ENCODE measurements around the gene RRP15.

RRP15 gene, protein sequence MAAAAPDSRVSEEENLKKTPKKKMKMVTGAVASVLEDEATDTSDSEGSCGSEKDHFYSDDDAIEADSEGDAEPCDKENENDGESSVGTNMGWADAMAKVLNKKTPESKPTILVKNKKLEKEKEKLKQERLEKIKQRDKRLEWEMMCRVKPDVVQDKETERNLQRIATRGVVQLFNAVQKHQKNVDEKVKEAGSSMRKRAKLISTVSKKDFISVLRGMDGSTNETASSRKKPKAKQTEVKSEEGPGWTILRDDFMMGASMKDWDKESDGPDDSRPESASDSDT

DNA sequence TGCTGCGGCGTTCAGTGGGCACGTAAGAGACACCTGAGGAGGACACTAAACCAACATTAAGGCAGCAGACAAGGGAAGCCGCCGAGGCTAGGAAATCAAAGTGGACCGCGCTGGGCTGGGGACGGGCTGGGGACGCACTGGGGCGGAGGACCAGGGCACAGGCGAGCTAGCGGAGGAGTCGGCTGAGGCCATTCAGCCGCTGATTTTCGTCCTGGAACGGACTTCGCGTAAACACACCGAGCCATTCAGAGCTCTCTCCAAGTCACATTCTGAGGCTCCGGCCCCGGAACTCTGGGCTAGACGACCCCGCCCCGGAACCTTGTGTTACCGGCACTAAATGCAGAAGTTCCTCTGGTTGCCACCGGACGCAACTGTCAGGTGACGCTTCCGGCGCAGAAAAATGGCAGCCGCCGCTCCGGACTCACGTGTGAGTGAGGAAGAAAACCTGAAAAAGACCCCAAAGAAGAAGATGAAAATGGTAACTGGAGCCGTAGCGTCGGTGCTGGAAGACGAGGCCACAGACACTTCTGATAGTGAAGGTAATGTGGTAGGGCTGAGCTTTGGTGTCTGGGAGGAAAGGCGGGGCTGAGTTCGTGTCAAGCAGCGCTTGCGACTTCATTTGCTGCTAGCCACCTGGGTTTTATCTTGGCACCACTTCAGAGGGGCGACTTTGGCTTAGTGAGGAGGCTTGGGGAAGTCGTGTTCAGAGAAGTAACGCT, at the start of gene RRP15:
TSS of gene RRP15 (plus strand) at position 377 of the 719 bp plus-strand sequence. CDS start at position 401, 24 bp downstream.
- DNase-seq = peak; percentile 97

DNA sequence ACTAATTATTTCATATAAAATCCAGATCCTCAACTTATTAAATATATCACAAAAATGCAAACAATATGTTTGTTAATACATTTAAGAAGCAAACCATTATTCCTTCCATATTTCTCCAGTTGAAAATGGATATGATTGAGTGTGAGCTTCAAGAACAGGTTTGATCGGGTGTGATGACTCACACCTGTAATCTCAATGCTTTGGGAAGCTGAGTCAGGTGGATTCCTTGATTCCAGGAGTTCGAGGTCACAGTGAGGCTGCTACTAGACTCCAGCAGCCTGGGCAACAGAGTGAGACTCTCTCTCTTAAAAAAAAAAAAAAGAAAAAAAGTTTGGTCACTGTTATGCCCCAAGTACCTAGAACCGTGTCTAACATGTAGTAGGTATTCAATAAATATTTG, 42.9 kb upstream of the RRP15 start:
- DNase-seq = no peak

DNA sequence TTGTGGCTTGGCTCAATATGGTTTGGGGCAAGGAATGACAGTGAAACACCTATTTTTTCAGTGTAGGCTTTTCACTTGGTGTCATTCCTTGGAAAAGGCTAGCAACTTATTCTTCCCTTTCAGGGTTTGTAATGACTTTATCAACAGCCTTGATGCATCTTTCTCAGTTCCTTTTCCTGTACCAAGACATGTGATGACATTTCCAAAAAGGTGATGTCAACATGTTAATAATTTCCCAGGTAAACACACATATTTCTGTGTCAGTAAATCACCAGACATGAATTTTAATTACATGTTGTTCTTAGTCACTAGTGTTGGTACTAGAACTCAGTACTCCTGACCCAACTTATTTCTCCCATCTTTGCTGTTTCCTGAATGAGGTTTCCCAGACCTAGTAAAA, 37.8 kb upstream of the RRP15 start:
- DNase-seq = no peak

DNA sequence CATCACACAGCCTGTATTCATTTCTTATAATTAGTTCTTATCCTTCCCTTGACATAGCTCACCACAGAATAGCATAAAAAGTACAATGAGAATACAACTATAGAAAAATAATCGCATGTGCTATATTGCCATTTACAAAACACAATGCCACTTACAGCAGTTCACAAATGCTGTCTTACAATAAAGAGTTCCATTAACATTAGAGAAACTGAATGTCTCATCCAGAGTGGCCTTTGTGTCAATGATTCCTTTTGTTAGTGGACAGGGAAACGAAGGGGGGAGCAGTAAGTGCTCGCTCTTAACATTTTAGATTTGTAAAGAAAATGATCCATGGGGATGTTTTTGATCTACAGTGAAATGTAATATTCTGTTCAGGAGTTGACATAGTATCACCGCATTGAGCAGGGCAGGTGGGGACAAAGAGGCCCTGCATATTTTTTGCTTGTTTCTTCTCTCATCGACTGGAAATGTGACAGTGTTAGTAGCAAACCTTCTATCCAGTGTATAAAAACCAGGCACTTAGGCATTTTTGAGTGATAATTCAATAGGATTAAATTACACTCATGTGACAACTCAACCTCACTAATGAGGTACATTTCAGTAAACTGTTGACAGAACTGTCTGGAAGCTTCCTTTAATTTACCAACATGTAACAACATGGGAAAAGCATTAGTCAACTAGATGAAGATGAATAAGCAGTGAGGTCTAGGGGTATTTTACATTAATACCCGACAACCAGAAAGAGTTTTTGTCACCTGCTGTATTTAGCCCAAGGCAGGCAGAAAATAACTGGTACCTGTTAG, 35.6 kb upstream of the RRP15 start:
- peak; percentile 11 for DNase-seq

DNA sequence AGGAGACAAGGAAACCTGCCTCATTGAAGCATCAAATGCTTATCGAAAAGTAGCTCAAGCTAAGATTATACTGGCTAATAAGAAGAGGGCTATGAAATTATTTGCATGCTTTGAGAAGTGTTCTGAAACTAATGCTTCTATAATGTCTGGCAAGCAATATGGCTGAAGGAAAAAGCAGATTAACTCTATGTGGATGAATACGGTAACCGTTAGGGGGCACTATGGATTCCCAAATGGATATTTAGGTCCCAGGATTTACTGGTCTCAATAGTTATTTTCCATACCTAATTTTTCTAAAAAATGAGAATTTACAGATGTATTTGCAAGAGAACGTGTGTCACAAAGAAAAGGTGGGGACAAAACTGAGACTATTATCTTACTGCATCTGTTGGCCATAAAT, 34.6 kb upstream of the RRP15 start:
- DNase-seq = no peak

DNA sequence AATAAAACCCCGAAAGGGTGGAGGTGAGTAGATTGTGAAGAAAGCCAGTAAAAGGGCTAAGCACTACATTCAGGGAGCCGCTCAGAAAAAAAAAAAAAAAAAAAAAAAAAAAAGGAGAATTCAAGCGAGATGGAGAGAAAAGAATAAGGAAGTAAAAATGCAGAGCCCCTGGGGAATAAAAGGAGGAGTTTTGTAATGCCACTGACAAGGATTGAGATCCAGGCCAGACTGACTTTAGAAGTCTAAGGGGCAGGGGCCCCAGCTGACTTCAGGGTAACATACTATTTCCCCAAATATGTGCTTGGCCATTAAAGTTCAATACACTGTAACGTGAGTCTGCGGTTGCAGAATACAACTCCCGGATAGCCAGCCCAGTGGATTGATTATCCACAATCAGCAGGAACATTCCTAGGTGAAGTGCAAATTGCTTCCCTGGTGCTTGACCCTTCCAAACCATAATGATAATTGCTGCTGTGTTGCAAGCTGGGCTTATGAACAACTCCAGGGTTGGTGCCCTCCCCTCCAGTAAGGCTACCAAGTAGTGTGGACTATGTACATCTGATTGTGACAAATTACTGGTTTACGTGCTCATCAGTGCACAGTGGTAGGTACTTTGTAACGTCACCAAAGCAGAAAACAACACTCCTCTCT, 30.7 kb upstream of the RRP15 start:
- DNase-seq = peak; percentile 17

DNA sequence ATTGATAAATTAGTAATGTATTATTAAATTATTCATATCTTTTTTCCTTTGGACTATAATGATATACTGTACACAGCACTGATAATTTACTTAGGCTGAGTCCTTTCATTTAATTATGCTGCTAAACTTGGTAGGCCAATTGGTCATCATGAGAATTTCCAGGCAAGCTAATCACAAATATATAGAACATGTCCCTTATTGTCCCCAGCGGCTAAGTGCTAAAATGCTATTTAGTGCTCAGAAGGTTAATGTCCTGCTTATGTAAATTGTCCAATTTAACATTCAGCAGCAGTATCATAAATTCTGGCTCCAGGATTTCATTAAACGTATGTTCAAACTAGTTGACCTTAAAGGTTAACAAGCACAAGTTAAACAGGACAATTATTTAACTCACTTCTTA, 30.0 kb upstream of the RRP15 start:
- no peak for DNase-seq

DNA sequence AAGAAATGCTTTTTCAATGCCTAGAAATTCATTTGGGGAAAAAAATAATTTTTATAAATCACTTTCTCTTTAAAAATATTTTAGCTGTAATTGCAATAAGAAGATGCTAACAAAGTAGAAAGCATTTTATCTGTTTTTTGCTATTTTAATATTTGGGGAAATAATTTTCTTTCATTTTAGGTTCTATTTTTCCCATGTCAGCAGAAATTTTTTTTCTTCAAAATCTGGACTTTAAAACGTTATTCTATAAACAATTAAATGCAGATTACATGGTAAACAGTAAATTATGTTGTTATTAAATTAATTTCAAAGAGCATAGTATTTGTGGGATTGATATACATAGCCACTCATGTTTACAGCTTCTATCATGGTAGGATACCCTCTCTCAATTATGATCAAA, 27.7 kb upstream of the RRP15 start:
- no peak for DNase-seq

DNA sequence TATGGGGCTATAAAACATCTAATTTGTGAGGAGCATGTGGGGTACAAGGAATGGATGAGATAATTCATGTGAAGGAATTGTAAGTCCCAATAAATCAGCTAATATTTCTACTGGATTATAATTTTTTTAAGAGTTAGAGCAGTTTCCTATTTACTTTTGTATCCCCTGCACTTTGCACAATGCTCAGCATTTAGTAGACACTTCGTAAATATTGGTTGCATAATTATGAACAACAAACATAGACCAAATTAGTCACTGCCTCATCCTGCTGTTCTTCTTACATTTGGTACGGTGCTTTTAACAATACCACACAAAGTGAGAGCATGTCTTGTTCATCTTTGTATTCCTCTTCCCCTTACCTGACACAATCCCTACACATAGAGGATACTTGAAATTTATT, 27.1 kb upstream of the RRP15 start:
- DNase-seq = no peak

DNA sequence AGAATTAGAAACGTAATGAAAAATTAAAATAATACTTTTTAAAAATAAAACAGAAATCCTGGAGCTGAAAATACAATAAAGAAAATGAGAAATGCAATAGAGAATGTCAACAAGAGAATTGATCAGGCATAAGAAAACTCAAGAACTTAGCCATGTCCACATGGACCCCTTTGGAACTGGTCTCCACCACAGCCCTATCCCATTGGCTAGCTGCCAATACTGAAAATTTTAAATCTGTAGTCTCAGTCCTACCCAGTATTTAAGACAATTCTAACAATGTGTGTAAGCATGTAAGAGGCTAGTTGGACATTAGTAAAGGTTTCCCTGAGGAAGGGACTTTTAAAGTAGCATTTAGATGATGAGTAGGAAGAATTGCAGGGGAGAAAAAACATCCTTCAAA, 25.8 kb upstream of the RRP15 start:
- no peak for DNase-seq

DNA sequence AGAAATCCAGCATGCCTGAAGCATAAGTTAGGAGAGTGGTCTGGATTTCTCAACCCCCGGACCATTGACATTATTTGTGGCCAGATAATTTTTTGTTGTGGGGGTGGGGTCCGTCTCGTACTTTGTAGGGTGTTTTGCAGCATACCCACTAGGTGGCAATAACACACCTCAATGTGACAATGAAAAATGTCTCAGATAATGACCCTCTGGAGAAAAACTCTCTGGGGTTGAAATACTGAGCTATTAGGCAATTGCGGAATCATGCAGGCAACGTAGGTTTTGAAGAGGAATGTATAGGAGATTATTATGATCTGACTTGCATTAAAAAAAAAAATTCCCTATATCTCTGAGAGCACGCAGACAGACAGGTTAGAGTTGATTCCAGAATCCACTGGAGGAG, 25.3 kb upstream of the RRP15 start:
- DNase-seq = no peak

DNA sequence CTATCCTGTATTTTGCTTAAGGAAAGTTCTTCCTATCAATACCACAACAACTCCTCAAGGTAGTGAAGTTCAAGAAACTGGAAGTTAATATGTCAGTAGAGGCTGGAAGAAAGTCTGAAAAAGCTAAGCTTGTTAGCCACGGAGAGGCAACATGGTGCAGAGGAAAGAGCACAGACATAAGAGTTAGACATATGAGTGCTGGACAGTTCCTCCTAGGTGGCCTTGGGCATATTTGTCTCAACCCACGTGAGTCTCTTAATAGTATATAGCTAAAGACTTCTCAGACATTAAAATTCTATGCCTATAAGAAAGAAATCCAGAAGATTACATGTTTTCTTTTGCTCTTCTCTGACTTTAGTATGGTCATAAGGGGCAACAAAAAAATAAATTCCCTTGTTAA, 22.8 kb upstream of the RRP15 start:
- DNase-seq = no peak

DNA sequence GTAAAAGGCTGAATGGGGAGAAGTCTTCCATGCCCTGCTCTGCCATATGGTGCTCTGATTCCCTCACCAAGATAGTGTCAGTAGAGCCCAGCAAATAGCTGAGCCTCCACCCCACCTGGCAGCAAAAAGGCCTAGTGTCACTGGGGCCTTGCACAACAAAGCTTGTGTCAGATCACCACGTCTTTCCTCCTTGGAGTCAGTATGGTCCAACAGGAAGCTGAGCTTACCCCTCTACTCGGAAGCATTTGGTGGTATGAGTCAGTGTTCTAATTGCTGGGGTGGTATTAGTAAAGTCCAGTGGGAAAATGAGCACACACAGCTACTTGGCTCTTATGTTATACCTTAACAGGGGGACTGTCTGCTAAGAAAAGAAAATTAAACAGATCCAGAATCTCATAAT, 18.7 kb upstream of the RRP15 start:
- DNase-seq = no peak

DNA sequence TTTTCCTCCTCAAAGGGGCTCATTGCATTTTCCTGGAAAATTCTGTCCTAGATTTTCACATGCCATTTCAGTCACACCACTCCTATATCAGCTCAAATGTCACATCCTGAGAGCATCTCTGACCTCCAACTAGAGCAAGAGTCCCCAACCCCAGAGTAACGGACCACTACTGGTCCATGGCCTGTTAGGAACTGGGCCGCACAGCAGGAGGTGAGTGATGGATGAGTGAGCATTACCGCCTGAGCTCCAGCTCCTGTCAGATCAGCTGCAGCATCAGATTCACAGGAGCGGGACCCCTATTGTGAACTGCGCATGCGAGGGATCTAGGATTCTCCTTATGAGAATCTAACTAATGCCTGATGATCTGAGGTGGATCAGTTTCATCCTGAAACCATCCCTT, 12.7 kb upstream of the RRP15 start:
- DNase-seq = peak; percentile 87

DNA sequence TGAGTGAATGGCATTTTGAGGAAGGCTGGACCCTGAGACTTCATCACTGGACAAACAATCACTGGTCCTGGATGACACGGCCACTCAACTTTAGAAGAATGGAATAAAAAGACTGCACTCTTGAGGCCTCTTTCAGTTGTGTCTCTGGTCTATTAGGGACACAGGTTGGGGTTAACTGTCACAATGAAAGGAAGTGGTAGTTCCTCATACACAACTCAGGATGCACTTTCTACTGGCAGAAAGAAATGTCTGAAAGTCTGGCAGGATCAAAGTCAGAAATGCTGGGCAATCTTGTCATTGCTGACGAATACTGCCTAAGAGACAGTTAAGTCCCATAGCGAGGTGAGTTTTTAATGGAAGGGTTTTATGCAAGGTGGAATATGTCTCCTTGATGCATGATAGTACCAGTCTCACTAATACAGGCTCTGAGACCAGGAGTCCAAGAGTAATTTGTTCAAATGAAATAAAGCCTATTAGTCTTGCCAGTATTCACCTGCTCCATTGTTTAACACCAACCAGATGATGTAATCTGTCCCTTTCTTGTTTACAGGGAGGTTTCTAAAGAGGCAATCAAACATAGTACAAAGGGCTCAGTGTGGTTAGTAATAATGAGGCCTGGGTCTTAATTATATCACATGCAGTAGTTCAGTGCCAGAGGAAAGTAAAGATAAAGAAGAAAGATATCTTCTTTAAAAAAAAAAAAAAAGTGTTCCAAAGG, 11.2 kb upstream of the RRP15 start:
- DNase-seq = no peak

DNA sequence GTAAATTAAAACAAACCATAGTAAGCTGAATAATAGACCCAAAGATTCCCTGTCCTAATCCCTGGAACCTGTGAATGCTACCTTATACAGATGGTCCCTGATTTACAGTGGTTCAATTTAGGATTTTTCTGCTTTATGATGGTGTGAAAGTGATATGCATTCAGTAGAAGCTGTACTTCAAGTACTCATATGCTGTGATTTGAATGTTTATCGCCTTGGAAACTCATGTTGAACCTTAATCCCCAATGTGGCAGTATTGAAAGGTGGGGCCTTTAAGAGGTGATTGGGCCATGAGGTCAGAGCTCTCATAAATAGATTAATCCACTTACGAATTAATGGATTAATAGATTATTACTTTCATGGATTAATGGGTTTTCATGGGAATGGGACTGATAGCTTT, 10.6 kb upstream of the RRP15 start:
- no peak for DNase-seq

DNA sequence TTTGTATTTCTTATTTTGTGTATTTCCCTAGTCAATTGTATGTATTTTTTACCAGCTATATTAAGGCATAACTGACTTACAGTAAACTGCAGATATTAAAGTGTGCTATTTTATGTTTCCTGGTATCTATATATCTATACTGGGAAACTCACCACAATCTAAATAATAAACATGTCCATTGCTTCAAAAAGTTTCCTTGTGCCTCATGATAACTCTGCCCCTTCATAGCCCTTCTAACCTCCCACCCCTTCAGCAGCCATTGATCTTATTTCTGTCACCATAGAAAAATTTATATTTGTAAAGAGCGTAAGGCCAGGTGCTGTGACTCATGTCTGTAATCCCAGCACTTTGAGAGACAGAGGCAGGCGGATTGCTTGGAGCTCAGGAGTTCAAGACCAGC, 9.3 kb upstream of the RRP15 start:
- no peak for DNase-seq

DNA sequence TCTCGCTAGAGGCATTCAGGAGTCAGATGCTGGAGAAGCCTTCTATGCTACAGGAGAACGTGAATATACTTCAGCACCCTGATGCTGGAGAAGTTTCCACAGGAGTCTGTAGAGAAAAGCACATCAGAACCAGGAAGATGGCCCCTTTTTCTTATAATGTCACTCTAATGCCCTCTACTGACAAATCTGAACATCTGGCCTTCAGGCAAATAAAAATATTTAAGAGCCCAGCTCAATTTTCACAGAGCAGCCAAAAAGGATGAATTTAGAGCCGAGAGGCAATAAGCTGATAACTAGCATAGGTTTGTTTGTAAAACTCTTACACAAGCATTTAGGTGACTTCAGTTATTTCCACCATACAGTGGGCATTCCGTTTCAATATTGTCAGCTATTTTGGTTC, 3.8 kb upstream of the RRP15 start:
- no peak for DNase-seq

DNA sequence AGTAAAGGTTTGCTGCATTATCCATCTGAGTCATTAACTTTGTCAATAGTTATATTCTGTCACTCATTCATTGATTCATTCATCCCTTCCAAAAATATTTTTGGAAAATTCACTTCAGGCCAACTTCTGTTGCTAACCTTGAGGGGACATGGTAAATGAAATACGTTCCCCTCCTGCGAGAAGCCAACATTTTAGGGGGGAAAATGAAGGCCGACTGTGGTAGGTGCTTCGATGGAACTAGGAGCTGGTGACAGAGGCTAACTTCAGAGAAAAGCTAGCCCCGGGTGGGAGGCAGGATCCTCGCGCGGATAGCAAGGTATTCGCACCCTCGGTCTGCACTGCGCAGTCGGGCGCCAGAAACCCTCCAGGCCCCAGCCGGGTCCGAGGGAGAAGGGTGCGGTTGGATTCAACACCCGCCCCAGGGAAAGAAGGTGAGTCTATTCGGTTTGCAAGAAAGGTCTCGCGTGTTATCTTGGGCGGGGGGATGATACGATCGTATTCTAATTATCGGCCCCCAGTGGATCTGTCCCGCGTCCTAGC, 646 bp upstream of the RRP15 start:
- no peak for DNase-seq

DNA sequence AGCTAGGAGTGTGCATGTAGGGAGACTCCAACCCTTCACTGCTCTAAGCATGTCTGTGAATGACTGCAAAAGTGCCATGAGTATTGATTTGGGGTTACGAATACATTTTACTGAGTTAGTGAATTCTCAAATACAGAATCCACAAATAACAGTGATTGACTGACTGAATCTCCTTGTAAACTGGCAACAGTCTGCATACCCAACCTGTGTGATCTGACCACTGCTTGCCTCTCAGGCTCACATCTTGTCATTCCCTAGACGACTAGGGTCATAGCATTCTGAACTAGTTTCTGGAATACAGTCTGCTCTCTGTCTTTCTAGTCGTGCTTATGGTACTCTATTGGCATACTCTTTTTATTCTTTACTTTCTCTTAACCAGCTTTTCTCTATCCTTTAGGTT, 7.4 kb downstream of the RRP15 start:
- DNase-seq = no peak

DNA sequence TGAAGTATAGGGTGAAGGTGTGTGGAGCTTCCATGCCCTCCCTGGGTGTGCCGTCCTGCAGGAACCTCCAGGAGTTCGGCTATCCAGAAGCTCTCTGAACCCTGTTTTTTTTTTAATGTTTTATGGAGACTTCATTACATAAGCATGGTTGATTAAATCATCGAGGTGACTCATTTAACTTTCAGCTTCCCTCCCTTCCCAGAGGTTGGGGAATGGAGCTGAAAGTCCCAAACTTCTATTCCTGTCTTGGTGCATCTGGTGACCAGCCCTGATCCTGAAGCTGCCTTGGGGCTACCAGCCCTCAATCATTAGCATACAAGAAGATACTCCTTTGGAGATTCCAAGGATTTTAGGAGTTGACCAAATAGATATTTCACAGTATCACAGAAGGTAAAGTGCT, 9.5 kb downstream of the RRP15 start:
- DNase-seq = no peak

DNA sequence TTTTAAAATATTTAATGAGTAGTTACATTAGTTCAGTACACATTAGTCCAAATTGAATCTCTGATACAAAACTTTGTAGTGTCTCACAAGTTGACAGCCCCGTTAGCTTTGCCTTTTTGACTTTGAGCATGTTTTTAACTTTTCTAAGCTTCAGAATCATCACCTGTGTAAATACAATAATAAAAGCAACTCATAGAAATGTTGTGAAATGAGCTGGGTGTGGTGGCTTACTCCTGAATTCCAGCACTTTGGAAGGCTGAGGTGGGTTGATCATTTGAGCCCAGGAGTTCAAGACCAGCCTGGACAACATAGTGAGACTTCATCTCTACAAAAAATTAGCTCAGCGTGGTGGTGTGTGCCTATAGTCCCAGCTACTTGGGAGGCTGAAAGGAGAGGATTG, 11.1 kb downstream of the RRP15 start:
- no peak for DNase-seq

DNA sequence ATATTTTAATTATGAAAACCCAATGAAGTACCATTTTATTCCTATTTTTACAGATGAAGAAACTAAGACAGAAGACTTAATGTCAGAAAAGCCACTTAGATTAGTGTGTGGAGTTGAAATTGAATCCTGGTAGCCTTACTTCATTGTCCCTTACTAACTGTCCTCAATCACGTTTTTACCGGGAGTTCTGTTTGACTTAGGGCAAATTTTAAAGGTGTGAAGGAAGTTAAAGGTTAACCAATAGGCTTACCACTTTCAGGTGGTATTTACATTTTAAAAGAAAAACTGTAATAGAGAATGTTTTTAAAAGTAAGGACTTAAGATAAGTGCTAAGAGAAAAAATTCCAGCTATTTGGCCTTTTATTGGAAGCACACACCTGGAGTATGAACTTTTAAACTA, 12.4 kb downstream of the RRP15 start:
- no peak for DNase-seq
